Measurements from ENCODE around the gene RNF103.

DNA sequence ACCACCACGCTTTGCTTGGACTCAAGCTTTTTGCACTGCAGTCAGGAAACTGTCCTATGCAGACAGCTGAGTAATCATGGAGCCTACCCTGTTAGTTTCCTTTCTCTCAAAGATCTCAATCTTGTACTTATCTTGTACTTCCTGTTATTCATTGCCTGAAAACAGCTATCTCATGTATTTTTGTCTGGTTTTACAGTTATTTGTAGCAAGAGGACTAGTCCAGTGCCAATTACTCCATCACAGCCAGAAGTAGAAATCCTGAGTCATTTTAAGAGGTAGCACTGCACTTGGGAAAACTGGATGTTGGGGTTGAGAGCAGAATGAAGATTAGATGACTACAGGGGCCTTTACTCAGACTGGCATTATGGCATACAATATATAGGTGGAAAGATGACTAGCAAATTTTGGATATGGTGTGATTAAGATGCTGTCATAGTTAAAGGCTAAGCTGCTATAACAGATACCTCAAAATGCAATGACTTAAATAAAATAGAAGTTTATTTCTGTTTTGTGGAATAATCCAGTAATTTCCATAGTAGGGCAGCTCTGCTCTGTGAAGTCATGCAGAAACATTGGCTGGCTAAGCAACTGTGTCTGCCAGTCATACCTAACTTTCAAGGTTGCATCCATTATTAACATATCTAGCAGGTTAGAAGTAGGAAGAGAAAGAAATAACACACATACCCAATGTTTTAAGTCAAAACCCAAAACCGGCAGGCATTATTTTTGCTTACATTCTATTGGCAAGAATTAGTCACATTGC, 39.3 kb downstream of the RNF103 start:
- TF ChIP-seq POLR2A (IDR thresholded peaks at IDR 0.05): no peak
- TF ChIP-seq, protein P1, sequence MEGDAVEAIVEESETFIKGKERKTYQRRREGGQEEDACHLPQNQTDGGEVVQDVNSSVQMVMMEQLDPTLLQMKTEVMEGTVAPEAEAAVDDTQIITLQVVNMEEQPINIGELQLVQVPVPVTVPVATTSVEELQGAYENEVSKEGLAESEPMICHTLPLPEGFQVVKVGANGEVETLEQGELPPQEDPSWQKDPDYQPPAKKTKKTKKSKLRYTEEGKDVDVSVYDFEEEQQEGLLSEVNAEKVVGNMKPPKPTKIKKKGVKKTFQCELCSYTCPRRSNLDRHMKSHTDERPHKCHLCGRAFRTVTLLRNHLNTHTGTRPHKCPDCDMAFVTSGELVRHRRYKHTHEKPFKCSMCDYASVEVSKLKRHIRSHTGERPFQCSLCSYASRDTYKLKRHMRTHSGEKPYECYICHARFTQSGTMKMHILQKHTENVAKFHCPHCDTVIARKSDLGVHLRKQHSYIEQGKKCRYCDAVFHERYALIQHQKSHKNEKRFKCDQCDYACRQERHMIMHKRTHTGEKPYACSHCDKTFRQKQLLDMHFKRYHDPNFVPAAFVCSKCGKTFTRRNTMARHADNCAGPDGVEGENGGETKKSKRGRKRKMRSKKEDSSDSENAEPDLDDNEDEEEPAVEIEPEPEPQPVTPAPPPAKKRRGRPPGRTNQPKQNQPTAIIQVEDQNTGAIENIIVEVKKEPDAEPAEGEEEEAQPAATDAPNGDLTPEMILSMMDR (IDR thresholded peaks at IDR 0.05): no peak

All from testis (tissue), 2 donors.